Measurements from ENCODE around the gene TPO. TPM values are rescaled to one million over a fixed set of nuclear protein-coding genes. Genes with fewer than 3 reads are reported as not detected.

TPO gene
- total RNA-seq, 1 donor from 2014 or later, result not detected

DNA sequence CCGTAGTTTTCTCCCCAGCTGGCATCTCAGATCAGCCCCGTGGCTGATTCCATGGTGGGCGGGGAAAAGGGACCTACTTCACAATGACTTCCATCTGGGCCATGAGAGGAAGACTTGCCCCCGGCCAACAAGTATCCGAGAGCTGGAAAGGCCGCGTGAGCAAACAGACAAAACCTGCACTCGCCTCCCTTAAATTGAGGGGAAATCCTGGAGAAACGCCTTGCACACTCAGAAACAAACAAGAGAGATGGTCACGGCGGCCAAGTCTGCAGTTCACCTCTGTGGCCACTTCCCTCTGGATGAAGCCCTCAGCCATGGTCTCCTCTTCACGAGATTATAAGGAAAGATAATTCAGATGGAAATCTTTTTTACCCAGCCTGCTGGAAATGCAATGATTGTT is 39.4 kb upstream of the TPO start:
- Histone ChIP-seq H3K36me3 (no peaks in the 10 kb centered on the region), H3K4me3 (no peak overlapping the region), H3K9me3 (ENCODE audit: low read depth) (no peaks in the 10 kb centered on the region), H3K79me2 (ENCODE audit: low read depth) (no peaks in the 10 kb centered on the region), H2AFZ (replicated peaks) (no peak overlapping the region), H3F3A (ENCODE audit: low read depth) (no peaks in the 10 kb centered on the region), H3K4me1 (no peaks in the 10 kb centered on the region), H3K9ac (no peak overlapping the region), H3K27me3 (no peaks in the 10 kb centered on the region), H3K27ac (no peak overlapping the region), H4K20me1 (ENCODE audit: low read depth) (no peaks in the 10 kb centered on the region), H3K4me2 (no peak overlapping the region)
- no peak overlapping the region for H3K4me3 Mint-ChIP-seq
- H3K27me3 Mint-ChIP-seq (ENCODE audit: insufficient read depth, low read depth), result no peaks in the 10 kb centered on the region
- TF ChIP-seq EZH2phosphoT487 (IDR thresholded peaks at IDR 0.05) (no peak), EZH2 (IDR thresholded peaks at IDR 0.05) (no peak)
- TF ChIP-seq, protein P1, sequence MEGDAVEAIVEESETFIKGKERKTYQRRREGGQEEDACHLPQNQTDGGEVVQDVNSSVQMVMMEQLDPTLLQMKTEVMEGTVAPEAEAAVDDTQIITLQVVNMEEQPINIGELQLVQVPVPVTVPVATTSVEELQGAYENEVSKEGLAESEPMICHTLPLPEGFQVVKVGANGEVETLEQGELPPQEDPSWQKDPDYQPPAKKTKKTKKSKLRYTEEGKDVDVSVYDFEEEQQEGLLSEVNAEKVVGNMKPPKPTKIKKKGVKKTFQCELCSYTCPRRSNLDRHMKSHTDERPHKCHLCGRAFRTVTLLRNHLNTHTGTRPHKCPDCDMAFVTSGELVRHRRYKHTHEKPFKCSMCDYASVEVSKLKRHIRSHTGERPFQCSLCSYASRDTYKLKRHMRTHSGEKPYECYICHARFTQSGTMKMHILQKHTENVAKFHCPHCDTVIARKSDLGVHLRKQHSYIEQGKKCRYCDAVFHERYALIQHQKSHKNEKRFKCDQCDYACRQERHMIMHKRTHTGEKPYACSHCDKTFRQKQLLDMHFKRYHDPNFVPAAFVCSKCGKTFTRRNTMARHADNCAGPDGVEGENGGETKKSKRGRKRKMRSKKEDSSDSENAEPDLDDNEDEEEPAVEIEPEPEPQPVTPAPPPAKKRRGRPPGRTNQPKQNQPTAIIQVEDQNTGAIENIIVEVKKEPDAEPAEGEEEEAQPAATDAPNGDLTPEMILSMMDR (IDR thresholded peaks at IDR 0.05), result no peak
- DNase-seq (ENCODE audit: low spot score), result no peak
- no peaks in the 10 kb centered on the region for H3K9me3 Mint-ChIP-seq
- peaks cover 10% of the 10 kb centered on the region for H3K4me1 Mint-ChIP-seq
- no peak overlapping the region for H3K27ac Mint-ChIP-seq
- no peaks in the 10 kb centered on the region for H3K36me3 Mint-ChIP-seq

- Histone ChIP-seq H3F3A (ENCODE audit: low read depth) (no peaks in the 10 kb centered on the region), H3K4me2 (no peak overlapping the region), H3K79me2 (ENCODE audit: low read depth) (no peaks in the 10 kb centered on the region), H3K27me3 (no peaks in the 10 kb centered on the region), H3K36me3 (no peaks in the 10 kb centered on the region), H3K4me1 (no peaks in the 10 kb centered on the region), H2AFZ (replicated peaks) (no peak overlapping the region), H3K4me3 (no peak overlapping the region), H3K9ac (no peak overlapping the region), H3K27ac (no peak overlapping the region), H4K20me1 (ENCODE audit: low read depth) (no peaks in the 10 kb centered on the region), H3K9me3 (ENCODE audit: low read depth) (no peaks in the 10 kb centered on the region)
- Mint-ChIP-seq H3K27ac (no peak overlapping the region), H3K36me3 (no peaks in the 10 kb centered on the region), H3K27me3 (ENCODE audit: insufficient read depth, low read depth) (peaks cover 2% of the 10 kb centered on the region), H3K4me3 (no peak overlapping the region), H3K9me3 (no peaks in the 10 kb centered on the region), H3K4me1 (peaks cover 10% of the 10 kb centered on the region)
- DNase-seq (ENCODE audit: low spot score), result no peak
- TF ChIP-seq EZH2 (IDR thresholded peaks at IDR 0.05) (no peak), EZH2phosphoT487 (IDR thresholded peaks at IDR 0.05) (no peak)
- TF ChIP-seq, protein P1 (IDR thresholded peaks at IDR 0.05), result no peak
These were observed 39.0 kb upstream of the TPO start for GRCh38 chr2:1374287-1374686.

- no peaks in the 10 kb centered on the region for H3F3A ChIP-seq (ENCODE audit: low read depth)
- peaks cover 2% of the 10 kb centered on the region for H3K27me3 Mint-ChIP-seq (ENCODE audit: insufficient read depth, low read depth)
- H3K27ac Mint-ChIP-seq, result no peak overlapping the region
- H3K4me3 Mint-ChIP-seq, result no peak overlapping the region
- H3K9me3 ChIP-seq (ENCODE audit: low read depth), result no peaks in the 10 kb centered on the region
- H3K36me3 Mint-ChIP-seq, result no peaks in the 10 kb centered on the region
- no peaks in the 10 kb centered on the region for H3K9me3 Mint-ChIP-seq
- H3K27ac ChIP-seq, result no peak overlapping the region
- H2AFZ ChIP-seq (replicated peaks), result peak overlapping the region; percentile 76
- no peaks in the 10 kb centered on the region for H3K27me3 ChIP-seq
- H4K20me1 ChIP-seq (ENCODE audit: low read depth), result no peaks in the 10 kb centered on the region
- no peaks in the 10 kb centered on the region for H3K79me2 ChIP-seq (ENCODE audit: low read depth)
- H3K9ac ChIP-seq, result no peak overlapping the region
- no peaks in the 10 kb centered on the region for H3K36me3 ChIP-seq
- DNase-seq (ENCODE audit: low spot score), result no peak
- no peaks in the 10 kb centered on the region for H3K4me1 ChIP-seq
- no peak overlapping the region for H3K4me3 ChIP-seq
- no peak overlapping the region for H3K4me2 ChIP-seq
- peaks cover 10% of the 10 kb centered on the region for H3K4me1 Mint-ChIP-seq
- TF ChIP-seq EZH2phosphoT487 (IDR thresholded peaks at IDR 0.05), result no peak
- TF ChIP-seq, protein P1 (IDR thresholded peaks at IDR 0.05), result no peak
- no peak for TF ChIP-seq EZH2 (IDR thresholded peaks at IDR 0.05)
These were observed 37.5 kb upstream of the TPO start for GRCh38 chr2:1375794-1376193.
